Measurements from ENCODE around the gene ISCU.

ISCU gene

DNA sequence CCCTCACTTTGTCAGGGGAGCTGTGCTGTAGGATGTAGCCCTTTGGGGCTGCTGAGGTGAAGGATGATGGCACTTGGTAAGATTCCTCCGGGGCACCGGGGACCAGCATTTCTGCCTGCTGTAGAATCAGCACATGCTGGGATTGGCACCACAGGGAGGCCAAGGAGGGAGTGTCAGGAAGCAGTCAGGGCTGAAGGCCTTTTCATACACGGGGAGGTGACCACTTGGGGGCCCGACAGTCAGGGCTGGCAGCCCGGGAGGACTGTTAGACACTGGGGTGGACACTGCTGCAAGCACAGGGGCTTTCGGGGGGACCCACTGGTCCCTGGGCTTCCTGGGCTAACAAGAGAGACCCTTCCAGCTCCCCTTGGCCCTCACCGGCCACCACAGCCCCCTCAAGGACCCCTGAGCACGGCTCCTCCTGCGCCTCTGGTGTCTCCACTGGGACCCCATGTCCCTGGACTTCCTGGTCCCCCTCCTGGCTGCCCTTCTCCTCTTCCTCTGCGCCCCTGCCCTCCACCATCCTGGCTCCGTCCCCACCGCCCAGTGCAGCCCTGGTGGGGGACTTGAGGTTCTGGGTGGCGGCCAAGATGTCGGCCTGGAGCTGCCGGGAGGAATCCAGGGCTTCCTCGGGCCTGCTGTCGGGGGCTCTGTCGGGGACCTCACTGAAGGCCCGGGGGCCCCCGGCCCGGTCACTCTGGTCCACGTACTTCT, 29.0 kb downstream of the ISCU start:
- TF ChIP-seq, protein P1, sequence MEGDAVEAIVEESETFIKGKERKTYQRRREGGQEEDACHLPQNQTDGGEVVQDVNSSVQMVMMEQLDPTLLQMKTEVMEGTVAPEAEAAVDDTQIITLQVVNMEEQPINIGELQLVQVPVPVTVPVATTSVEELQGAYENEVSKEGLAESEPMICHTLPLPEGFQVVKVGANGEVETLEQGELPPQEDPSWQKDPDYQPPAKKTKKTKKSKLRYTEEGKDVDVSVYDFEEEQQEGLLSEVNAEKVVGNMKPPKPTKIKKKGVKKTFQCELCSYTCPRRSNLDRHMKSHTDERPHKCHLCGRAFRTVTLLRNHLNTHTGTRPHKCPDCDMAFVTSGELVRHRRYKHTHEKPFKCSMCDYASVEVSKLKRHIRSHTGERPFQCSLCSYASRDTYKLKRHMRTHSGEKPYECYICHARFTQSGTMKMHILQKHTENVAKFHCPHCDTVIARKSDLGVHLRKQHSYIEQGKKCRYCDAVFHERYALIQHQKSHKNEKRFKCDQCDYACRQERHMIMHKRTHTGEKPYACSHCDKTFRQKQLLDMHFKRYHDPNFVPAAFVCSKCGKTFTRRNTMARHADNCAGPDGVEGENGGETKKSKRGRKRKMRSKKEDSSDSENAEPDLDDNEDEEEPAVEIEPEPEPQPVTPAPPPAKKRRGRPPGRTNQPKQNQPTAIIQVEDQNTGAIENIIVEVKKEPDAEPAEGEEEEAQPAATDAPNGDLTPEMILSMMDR (IDR thresholded peaks at IDR 0.05; ENCODE audit: low read depth, low read length, missing control alignments): no peak
- no peak for DNase-seq
- in situ Hi-C loops (cut with HindIII; ENCODE audit: low pct_ligation_motif_present, low sequenced_read_pairs): no loop called here
- Histone ChIP-seq H3K27me3 (replicated peaks) (no peaks in the 10 kb centered on the region), H3K27ac (no peak overlapping the region), H3K4me3 (ENCODE audit: low read depth, low read length) (no peak overlapping the region), H3K36me3 (replicated peaks) (no peaks in the 10 kb centered on the region)

DNA sequence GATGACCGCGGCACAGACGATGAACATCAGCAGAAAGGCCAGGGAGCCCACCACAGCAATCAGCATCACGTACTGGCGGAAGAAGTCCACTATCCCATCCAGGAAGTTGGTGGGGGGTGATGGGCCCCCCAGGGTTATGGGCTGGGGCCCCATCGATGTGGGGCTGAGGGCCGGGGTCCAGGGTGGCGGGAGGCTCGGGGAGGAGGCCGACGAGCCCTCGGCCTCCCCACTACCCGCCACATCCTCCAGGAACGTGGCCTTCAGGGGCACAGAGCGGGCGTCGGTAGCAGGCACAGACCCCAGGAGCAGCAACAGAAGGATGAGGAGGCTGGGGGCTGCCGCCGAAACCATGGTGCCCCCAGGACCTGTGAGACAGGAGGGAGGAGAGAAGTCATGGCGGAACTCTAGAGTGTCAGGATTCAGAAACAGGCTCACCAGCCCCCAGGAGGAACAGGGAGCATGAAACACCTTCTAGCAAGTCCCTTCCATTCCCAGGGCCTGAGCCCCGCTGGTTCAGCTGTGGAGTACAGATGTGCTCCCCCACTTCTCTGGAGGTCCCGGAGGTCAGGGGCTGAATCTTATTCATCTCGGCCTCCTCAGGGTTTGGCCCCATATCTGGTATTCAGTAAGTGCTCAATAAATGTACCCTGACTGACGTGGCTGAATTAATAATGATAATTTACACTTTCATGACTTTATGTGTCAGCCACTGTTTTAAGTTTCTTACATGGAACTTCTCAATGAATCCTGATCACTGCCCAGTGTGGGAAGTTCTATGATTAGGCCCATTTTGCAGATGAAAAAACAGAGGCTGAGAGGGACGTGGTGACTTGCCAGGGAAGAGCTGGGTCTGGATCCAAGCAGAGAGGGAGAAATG, 29.9 kb downstream of the ISCU start:
- Histone ChIP-seq H3K4me3 (ENCODE audit: low read depth, low read length) (no peak overlapping the region), H3K27ac (no peak overlapping the region), H3K36me3 (replicated peaks) (no peaks in the 10 kb centered on the region), H3K27me3 (replicated peaks) (no peaks in the 10 kb centered on the region)
- DNase-seq: no peak
- TF ChIP-seq, protein P1 (IDR thresholded peaks at IDR 0.05; ENCODE audit: low read depth, low read length, missing control alignments): no peak
- in situ Hi-C loops (cut with HindIII; ENCODE audit: low pct_ligation_motif_present, low sequenced_read_pairs): no loop called here

- DNase-seq: no peak
- H3K27me3 ChIP-seq (replicated peaks): no peaks in the 10 kb centered on the region
- TF ChIP-seq, protein P1 (IDR thresholded peaks at IDR 0.05; ENCODE audit: low read depth, low read length, missing control alignments): no peak
- in situ Hi-C loops (cut with HindIII; ENCODE audit: low pct_ligation_motif_present, low sequenced_read_pairs): no loop called here
- H3K27ac ChIP-seq: no peak overlapping the region
- no peaks in the 10 kb centered on the region for H3K36me3 ChIP-seq (replicated peaks)
- H3K4me3 ChIP-seq (ENCODE audit: low read depth, low read length): no peak overlapping the region
These were observed 32.0 kb downstream of the ISCU start for GRCh38 chr12:108594323-108594903.

- no peak for DNase-seq
- TF ChIP-seq, protein P1 (IDR thresholded peaks at IDR 0.05; ENCODE audit: low read depth, low read length, missing control alignments): no peak
- no peaks in the 10 kb centered on the region for H3K27me3 ChIP-seq (replicated peaks)
- no peak overlapping the region for H3K4me3 ChIP-seq (ENCODE audit: low read depth, low read length)
- in situ Hi-C loops (cut with HindIII; ENCODE audit: low pct_ligation_motif_present, low sequenced_read_pairs): no loop called here
- no peaks in the 10 kb centered on the region for H3K36me3 ChIP-seq (replicated peaks)
- no peak overlapping the region for H3K27ac ChIP-seq
These were observed 32.7 kb downstream of the ISCU start for GRCh38 chr12:108594960-108595710.

GRCh38 chr12:108595711-108596647, 33.6 kb downstream of the ISCU start:
- Histone ChIP-seq H3K4me3 (ENCODE audit: low read depth, low read length) (peak overlapping the region; percentile 55), H3K27me3 (replicated peaks) (no peaks in the 10 kb centered on the region), H3K36me3 (replicated peaks) (no peaks in the 10 kb centered on the region), H3K27ac (no peak overlapping the region)
- TF ChIP-seq, protein P1 (IDR thresholded peaks at IDR 0.05; ENCODE audit: low read depth, low read length, missing control alignments): no peak
- in situ Hi-C loops (cut with HindIII; ENCODE audit: low pct_ligation_motif_present, low sequenced_read_pairs): no loop called here
- DNase-seq: no peak

Measured in brain microvascular endothelial cell (primary cell).